Keratinocyte (primary cell): ENCODE data around the gene TNRC18. TPM values are rescaled to one million over a fixed set of nuclear protein-coding genes. Genes with fewer than 3 reads are reported as not detected.
"Not testable (repeated sequence)": the region's sequence is repeated elsewhere in the genome, so short reads cannot be mapped to it uniquely, and the experiment has no call there.

Experiments used
- DNase-seq: peaks from one replicate; pipeline ENCODE4 v3.0.0-alpha.2; 2011; ENCODE audit warnings: low read depth, missing footprints, low spot score
- FAIRE-seq: peaks from 2 replicates; lab custom pipeline; 2011; peaks lifted over from hg19 to GRCh38; lab: Jason Lieb, UNC
- H2AFZ ChIP-seq: 2 replicates; pipeline ENCODE4 v1.6.0; 2012; ENCODE audit warnings: low read length, control low read depth, inconsistent platforms; ENCODE audit not compliant: control insufficient read depth
- H3K27ac ChIP-seq: 2 replicates; pipeline ENCODE4 v1.5.1; 2011; ENCODE audit warnings: low read length; ENCODE audit not compliant: control insufficient read depth, insufficient read depth
- H3K27me3 ChIP-seq: 3 replicates; pipeline ENCODE4 v1.6.0; 2011; ENCODE audit warnings: low read length; ENCODE audit not compliant: control insufficient read depth, insufficient read depth; ENCODE audit errors: extremely low read depth
- H3K36me3 ChIP-seq, 2 experiments: 2 replicates in 1 of 2; 3 replicates in 1 of 2; pipeline ENCODE4 v1.5.1; 2011; ENCODE audit warnings: low read length in 2 of 2, mild to moderate bottlenecking in 1 of 2; ENCODE audit not compliant: control insufficient read depth in 2 of 2, insufficient read depth in 2 of 2; ENCODE audit errors: extremely low read depth in 1 of 2
- H3K4me1 ChIP-seq: 3 replicates; pipeline ENCODE4 v1.5.1; 2011; ENCODE audit warnings: low read length; ENCODE audit not compliant: control insufficient read depth, insufficient read depth; ENCODE audit errors: extremely low read depth
- H3K4me2 ChIP-seq: 3 replicates; pipeline ENCODE4 v1.6.0; 2011; ENCODE audit warnings: low read depth, low read length; ENCODE audit not compliant: control insufficient read depth, insufficient read depth; ENCODE audit errors: extremely low read depth
- H3K4me3 ChIP-seq, 3 experiments: fragments of 200-600 bp in 1 of 3; sonication (generic) in 1 of 3; 2 replicates in 2 of 3; 3 replicates in 1 of 3; pipeline ENCODE4 v1.5.1; 2011 to 2016; ENCODE audit warnings: low read length in 3 of 3, mild to moderate bottlenecking in 3 of 3, control low read depth in 2 of 3, inconsistent platforms in 1 of 3, low read depth in 1 of 3, mixed read lengths in 1 of 3, mixed run types in 1 of 3, moderate library complexity in 1 of 3; ENCODE audit not compliant: control insufficient read depth in 2 of 3, insufficient read depth in 2 of 3; ENCODE audit errors: extremely low read depth in 1 of 3
- H3K79me2 ChIP-seq: 2 replicates; pipeline ENCODE4 v1.6.0; 2012; ENCODE audit warnings: low read length; ENCODE audit not compliant: control insufficient read depth, insufficient read depth
- H3K9ac ChIP-seq: 3 replicates; pipeline ENCODE4 v1.6.0; 2011; ENCODE audit warnings: low read length; ENCODE audit not compliant: control insufficient read depth, insufficient read depth; ENCODE audit errors: extremely low read depth
- H3K9me1 ChIP-seq: 3 replicates; pipeline ENCODE4 v1.6.0; 2011; ENCODE audit warnings: low read length; ENCODE audit not compliant: control insufficient read depth, insufficient read depth; ENCODE audit errors: extremely low read depth
- H3K9me3 ChIP-seq: 2 replicates; pipeline ENCODE4 v1.5.1; 2012; ENCODE audit warnings: low read depth, low read length; ENCODE audit not compliant: control insufficient read depth
- H4K20me1 ChIP-seq: 3 replicates; pipeline ENCODE4 v1.6.0; 2011; ENCODE audit warnings: low read length; ENCODE audit not compliant: control insufficient read depth, insufficient read depth; ENCODE audit errors: extremely low read depth
- EZH2 ChIP-seq: IDR thresholded peaks from one replicate; pipeline ENCODE4 v1.6.1; 2012; ENCODE audit warnings: inconsistent platforms, mild to moderate bottlenecking, low read length, moderate library complexity
- dilution Hi-C: fragments of 300-500 bp; cut with MboI; formaldehyde crosslinking; loops from one replicate; pipeline ENCODE4 v1.7.0; 2020; ENCODE audit warnings: low sequenced_read_pairs; ENCODE audit not compliant: extremely low pct_ligation_motif_present
- polyA plus RNA-seq, 5 experiments: library from polyadenylated mRNA; depleted of rRNA in 3 of 5; stranded (reverse) in 3 of 5; stranded (forward) in 1 of 5; unstranded in 1 of 5; fragments of >200 nt; gene quantifications; 1 replicate in 1 of 5; 2 replicates in 3 of 5; 3 replicates in 1 of 5; pipeline versions ENCODE4 v1.2.1 to v1.2.3, GENCODE V29; 2011 to 2012; ENCODE audit warnings: missing spikeins in 2 of 5, low read depth in 1 of 5, low replicate concordance in 1 of 5
- TF ChIP-seq, protein P1 (sequence below), 3 experiments: IDR thresholded peaks in 1 of 3; conservative IDR thresholded peaks in 1 of 3; optimal IDR thresholded peaks in 1 of 3; 2 replicates in 2 of 3; 3 replicates in 1 of 3; pipeline versions ENCODE3 to v1.5.1; 2011; ENCODE audit warnings: low read length in 3 of 3, mild to moderate bottlenecking in 3 of 3, moderate library complexity in 2 of 3, control low read depth in 1 of 3, inconsistent platforms in 1 of 3; ENCODE audit not compliant: insufficient read depth in 2 of 3; ENCODE audit errors: extremely low read depth in 1 of 3

The TNRC18 gene
- polyA plus RNA-seq, 1 donor (not counting 4 experiments of a cell fraction or from before 2014, with no cell fraction given): 13.2 TPM

DNA sequence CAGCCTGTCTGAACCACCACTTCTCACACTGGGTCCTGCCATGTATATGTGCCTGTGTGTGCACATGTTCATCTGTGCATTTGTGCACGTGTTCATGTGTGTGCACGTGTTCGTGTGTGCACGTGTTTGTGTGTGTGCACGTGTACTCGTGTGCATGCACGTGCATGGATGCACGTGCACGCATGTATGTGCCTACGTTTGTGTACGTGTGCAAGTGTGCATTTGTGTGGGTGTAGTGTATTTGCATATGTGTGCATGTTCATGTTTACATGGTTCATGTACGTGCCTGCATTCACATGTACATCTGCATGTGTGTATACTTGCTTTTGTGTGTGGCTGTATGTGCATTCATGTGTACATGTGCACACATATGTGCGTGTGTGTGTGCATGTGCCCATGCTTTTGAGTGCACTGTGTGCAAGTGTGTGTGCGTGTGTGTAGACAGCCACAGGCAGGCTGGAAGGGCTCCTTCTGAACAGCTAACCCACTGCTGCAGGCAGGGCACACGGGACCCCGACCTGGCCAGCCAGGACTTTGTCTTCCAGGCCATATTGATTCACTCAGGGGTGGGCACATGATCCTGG is 112.7 kb downstream of the TNRC18 start:
- FAIRE-seq: no peak

DNA sequence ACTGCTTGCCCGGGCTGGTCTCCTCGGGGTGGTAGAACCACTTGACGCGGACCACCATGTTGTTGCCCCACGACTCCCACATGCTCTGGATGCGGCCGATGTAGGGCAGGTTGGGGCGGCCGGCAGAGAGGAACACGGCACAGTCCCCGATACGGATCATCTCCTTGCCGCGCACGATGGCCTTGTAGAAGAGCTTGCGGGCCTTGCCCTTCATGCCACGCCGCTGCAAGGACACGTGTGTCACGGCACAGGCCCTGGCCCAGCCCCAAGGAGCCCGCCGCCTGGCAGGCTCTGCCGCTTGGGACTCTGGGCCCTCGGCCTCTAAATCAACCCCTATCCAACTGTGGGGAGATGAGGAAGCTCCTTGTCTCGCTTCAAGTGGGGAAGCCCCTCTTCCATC is 114.5 kb downstream of the TNRC18 start:
- Histone ChIP-seq H3K9me3 (no peaks in the 10 kb centered on the region), H3K9me1 (no peaks in the 10 kb centered on the region), H4K20me1 (no peaks in the 10 kb centered on the region), H3K4me2 (no peak overlapping the region), H3K36me3 (peaks cover 8 to 11% of the 10 kb centered on the region in 2 experiments), H3K27ac (no peak overlapping the region), H3K4me3 (no peak overlapping the region), H2AFZ (no peak overlapping the region), H3K9ac (no peak overlapping the region), H3K79me2 (no peaks in the 10 kb centered on the region), H3K27me3 (no peaks in the 10 kb centered on the region), H3K4me1 (no peaks in the 10 kb centered on the region)
- dilution Hi-C loops: no loop called here
- DNase-seq: no peak
- FAIRE-seq: no peak
- TF ChIP-seq, protein P1, sequence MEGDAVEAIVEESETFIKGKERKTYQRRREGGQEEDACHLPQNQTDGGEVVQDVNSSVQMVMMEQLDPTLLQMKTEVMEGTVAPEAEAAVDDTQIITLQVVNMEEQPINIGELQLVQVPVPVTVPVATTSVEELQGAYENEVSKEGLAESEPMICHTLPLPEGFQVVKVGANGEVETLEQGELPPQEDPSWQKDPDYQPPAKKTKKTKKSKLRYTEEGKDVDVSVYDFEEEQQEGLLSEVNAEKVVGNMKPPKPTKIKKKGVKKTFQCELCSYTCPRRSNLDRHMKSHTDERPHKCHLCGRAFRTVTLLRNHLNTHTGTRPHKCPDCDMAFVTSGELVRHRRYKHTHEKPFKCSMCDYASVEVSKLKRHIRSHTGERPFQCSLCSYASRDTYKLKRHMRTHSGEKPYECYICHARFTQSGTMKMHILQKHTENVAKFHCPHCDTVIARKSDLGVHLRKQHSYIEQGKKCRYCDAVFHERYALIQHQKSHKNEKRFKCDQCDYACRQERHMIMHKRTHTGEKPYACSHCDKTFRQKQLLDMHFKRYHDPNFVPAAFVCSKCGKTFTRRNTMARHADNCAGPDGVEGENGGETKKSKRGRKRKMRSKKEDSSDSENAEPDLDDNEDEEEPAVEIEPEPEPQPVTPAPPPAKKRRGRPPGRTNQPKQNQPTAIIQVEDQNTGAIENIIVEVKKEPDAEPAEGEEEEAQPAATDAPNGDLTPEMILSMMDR (optimal IDR thresholded peaks at IDR 0.05 in 1 of 3, IDR thresholded peaks at IDR 0.05 in 1 of 3, conservative IDR thresholded peaks at IDR 0.05 in 1 of 3; ENCODE audit: extremely low read depth in 1 of 3, insufficient read depth in 2 of 3, low read length in 3 of 3): no peak
- no peak for TF ChIP-seq EZH2

More for the DNA sequence above, 112.7 kb downstream of the TNRC18 start:
- Histone ChIP-seq H4K20me1 (no peaks in the 10 kb centered on the region), H3K27me3 (no peaks in the 10 kb centered on the region), H3K4me3 (no peak overlapping the region), H3K27ac (no peak overlapping the region), H3K9me3 (no peaks in the 10 kb centered on the region), H3K9me1 (no peaks in the 10 kb centered on the region), H3K79me2 (no peaks in the 10 kb centered on the region), H2AFZ (no peak overlapping the region), H3K4me2 (no peak overlapping the region), H3K9ac (no peak overlapping the region), H3K36me3 (peaks cover 12 to 16% of the 10 kb centered on the region in 2 experiments), H3K4me1 (no peaks in the 10 kb centered on the region)
- no peak for DNase-seq
- TF ChIP-seq, protein P1 (optimal IDR thresholded peaks at IDR 0.05 in 1 of 3, IDR thresholded peaks at IDR 0.05 in 1 of 3, conservative IDR thresholded peaks at IDR 0.05 in 1 of 3; ENCODE audit: extremely low read depth in 1 of 3, insufficient read depth in 2 of 3, low read length in 3 of 3): no peak
- TF ChIP-seq EZH2: no peak
- dilution Hi-C loops: no loop called here

DNA sequence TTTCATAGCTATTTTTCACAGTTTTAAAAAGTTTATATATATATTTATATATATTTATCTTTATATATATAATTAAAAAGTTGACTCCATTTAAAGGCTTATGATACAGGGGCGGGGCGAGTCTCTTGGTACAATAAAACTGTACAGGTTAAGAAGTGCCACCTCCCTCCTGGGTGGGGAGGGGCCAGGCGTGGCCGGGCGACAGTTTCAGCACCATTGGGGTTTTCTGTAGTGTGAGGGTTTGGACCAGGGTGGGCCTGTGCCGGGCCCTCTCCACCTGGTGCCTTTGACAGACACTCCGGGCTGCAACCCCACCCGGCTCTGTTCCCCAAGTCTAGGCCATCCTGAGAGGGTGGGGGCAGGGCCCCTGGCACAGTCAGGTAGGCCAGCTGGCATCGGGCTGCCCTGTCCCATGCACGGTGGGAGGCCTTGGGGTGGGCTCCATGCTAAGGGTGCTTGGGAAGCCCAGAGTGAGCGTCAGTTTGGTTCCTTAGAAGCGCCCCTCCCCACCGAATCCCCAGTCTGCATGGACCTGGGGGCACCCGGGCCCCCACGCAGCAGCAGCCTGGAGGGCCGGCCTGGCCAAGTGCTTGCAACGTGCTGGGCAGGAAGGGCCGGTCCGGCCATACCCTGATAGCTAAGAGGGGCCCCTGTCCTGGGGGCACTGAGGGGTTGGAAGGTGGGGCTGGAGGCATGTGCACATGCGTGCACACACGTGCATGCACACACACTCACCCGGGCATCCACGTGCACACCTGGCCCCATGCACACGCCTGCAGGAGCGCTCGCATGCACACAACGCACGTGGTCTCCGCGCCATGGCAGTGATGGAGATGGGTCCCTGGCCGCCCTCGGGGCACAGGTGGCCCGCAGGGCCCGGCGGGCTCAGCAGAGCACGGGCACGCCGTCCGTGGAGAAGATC is 116.2 kb downstream of the TNRC18 start:
- H3K27ac ChIP-seq, H2AFZ ChIP-seq, H3K4me3 ChIP-seq, H3K9me3 ChIP-seq, H3K4me1 ChIP-seq, H3K36me3 ChIP-seq, H3K9me1 ChIP-seq, H3K27me3 ChIP-seq, FAIRE-seq, DNase-seq, H3K4me2 ChIP-seq, dilution Hi-C loops, H3K9ac ChIP-seq, H4K20me1 ChIP-seq, H3K79me2 ChIP-seq: not testable (repeated sequence)
